ENCODE data around the gene OSBP2.

Gene OSBP2

DNA sequence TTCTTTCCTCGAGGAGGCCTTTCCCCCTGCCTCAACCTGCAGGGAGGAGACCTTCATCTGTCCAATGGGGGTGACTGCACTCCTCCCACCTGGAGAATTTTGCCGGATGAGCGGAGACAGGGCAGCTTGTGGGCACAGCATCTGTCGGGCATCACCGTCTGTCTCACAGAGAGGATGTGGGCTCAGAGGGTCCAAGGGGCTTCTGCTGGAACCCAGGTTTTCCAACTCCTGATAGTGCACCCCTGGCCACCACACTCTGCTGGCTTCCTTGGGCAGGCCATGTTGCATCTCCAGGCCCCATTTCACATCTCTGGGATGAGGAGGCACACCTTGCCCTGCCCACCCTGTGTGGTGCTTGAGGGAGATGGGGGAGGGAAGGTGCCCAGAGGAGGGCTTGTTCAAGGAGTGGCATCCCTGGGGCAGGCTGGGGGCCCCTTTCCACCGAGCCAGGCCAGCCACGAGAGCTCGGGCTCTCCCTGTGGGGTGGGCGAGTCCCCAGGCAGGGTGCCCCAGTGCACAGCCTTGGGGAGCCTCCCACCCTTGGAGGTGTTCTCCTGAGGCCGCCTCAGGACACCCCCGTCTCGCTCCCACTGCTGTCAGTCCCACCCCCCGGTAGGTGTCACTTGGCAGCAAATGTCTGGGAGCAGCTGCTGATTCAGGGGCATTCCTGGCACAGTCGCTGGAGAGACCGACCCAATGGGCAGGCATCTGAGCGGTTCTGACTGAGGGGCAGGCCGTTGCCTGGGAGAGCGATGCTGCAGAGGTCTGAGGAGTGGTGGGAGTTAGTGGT is 189.7 kb downstream of the OSBP2 start:
- peak; percentile 11 for DNase-seq

DNA sequence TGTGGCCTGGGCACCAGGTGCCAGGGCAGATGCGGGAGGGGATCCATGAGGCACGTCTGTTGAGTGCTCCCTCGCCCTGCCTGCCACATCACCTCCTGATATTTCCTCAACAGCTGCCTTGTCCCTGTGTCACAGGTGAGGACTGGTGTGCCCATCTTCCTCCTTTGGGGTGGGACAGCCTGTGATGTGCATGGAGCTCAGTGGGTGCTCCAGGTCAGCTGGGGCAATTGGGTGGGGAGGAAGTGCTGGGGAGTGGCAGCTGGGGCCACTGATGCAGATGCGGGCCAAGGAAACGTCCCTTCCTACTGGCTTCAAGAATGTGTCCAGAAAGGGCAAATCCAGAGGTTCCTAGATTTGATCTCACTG is 190.3 kb downstream of the OSBP2 start:
- DNase-seq: no peak

DNA sequence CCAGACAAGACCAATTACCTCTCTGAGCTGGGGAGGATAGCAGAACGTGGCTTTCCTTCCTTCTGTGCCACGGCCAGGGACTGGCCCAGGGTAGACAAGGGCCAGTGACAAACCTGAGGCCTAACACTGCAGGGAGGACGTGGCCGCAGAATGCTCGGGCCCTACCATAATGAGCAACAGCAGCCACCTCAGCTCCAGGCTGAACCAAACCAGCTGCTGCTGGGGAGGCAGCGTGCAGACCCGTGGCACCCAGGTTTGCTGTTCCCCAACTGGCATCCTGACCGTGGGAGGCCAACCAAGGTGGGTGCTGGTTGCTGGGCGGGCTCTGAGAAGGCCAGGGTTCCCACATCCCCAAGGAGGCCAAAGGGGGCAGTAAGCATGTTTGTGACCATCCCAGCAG is 190.9 kb downstream of the OSBP2 start:
- no peak for DNase-seq

- no peak for DNase-seq
Observed at GRCh38 chr22:30887453-30887852, 192.8 kb downstream of the OSBP2 start.

GRCh38 chr22:30887861-30888260 is 193.2 kb downstream of the OSBP2 start:
- no peak for DNase-seq

DNA sequence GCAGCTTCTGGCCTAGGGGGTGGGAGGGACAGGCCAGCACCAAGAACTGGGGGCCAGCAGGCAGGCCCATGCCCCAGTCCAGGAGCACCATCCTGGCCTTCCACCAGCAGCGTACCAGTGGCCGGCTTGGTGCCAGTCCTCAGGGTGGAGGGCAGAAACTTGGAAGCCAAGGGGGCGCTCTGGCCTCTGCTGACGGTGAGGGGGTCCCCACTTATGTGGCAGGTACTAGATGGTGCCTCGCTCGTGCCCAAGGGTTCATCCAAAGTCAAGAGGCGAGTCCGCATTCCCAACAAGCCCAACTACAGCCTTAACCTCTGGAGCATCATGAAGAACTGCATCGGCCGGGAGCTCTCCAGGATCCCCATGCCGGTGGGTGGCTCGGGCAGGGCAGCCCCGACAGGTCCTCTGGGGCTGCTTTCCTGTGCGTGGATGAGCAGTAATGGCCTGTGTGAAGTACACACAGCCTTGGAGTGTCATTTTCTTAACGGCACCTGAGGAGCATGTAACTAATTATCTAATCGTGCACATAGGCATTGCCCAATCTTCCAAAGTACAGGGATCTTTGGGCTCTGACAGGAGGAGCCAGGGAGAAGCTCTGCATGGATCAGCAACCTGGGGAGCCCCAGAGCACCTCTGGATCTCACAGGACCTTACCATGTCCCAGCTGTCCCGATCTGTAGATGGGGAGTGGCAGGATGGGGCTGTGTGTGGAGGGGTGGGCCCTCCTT is 194.8 kb downstream of the OSBP2 start:
- DNase-seq: no peak

DNA sequence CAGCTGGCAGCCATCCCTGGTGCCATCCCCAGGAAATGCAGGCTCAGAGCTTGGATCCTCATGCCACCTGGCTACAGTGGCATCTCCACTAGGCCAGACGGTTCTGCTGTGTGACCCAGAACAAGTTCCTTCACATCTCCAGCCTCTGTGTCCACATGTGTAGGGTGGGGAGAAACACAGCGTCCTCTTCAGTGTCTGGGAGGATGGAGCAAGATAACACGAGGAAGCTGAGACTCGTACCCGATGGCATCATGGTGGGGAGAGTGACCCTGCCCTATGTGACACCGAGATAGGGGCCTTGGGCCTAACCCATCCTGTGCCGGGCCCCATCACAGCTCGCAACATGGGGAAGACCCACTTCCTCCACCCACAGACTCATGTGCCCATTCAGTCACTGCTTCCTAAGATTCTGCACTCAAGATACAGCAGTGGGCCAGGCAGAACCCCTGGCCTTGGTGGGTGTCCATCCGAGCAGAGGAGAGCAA is 195.4 kb downstream of the OSBP2 start:
- no peak for DNase-seq

GRCh38 chr22:30890686-30891442 is 196.2 kb downstream of the OSBP2 start:
- no peak for DNase-seq

DNA sequence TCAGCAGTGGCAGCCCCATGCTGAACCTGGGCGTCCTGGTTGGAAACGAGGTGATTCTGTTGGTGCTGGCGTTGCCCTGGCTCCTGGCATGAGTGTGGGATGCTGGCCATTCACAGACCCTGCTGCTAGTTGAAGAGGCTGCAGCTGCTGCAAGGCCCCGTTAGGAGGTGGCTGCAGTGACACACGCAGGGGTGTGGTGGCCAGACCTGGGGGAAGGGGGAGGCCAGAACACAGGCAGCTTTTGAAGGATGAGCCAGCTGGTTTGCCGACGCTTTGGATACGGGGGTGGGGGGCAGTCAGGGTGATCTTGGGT is 196.7 kb downstream of the OSBP2 start:
- DNase-seq: no peak

DNA sequence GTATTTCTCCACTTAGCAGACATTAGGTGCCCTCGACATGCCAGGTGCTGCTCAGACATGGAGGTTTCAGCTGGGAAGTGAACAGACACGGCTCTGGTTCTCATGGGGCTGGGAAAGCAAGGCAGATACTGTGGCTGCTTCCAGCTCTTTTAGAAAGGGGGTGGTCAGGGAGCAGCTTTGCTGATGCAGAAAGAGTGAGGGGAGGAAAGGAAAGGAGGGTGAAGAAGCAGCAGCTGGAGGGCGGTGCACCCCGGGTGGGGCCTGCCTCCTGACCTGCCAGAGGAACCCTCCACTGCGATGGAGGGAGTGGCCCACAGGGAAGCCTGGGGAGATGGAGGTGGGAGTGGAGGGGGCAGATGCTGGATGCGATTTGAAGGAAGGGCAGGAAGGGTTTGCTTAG is 197.1 kb downstream of the OSBP2 start:
- DNase-seq: no peak

GRCh38 chr22:30892286-30892685 is 197.6 kb downstream of the OSBP2 start:
- DNase-seq: no peak

DNA sequence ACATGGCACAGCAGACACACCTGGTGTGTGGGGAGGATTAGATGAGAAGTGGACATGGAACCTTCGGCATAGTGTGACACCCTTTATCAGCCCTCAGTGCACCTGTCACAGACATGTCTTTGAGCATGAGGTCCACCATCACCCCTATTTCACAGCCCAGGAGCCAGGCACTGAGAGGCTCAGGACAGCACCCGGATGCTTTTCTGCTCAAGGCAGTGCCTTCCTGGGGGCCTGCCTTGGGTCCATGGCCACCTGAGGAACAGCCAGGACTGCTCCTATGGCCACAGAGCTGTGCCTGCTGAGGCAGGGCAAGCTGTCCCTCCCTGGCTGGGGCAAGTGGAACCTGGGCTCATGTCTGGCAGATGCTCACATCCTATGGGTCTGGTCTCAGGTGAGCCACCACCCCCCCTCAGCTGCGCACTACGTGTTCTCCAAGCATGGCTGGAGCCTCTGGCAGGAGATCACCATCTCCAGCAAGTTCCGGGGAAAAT is 198.1 kb downstream of the OSBP2 start:
- DNase-seq: no peak

GRCh38 chr22:30893434-30894370 is 199.0 kb downstream of the OSBP2 start:
- no peak for DNase-seq

DNA sequence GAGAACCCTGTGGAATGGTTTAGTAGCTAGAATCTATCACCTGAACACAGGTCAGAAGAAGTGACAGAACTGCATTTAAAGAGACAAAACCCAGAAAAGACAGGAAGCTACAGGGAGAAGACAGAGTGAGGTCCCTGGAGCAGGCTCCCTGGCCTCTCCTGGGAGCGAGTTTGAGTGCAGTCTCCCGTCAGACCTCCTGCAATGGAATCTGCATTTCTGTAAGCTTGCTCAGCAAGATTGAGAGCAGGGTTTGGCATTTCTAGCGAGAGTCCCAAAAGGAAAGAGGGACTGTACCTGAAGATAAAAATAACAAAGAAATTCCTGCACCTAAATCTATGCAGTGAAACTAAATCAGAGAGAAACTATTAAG is 199.7 kb downstream of the OSBP2 start:
- DNase-seq: no peak

GRCh38 chr22:30902496-30903357 is 208.1 kb downstream of the OSBP2 start:
- no peak for DNase-seq

DNA sequence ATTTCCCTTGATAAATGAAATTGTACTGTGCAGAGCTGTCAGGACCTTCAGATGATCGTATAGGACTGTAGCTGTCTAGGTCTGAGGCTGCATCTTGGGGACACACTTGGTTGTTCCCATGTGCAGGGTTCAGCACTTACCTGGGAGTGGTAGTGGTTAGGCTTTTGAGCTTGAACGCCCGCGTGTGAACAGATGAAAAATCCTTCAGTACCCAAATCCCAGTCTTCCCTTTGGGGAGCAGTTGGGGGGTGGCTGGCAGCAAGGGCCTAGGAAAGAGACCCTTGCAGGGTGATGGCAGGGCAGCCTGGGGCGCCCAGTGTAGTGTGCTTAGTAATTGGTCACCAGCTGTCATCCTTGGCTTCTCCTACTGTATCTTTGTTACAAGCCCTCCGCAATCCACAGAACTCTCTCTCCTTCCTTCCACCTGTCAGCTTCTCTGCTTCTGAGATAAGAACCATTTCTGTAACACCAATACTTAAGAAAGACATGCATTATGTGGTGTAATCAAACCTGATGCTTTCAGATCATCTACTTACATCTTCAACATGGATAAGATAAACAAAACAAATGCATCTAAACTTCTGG is 209.3 kb downstream of the OSBP2 start:
- DNase-seq: no peak

- no peak for DNase-seq
Observed at GRCh38 chr22:30905696-30906341, 211.1 kb downstream of the OSBP2 start.

- DNase-seq: no peak
Observed at GRCh38 chr22:30906411-30906810, 211.7 kb downstream of the OSBP2 start.

DNA sequence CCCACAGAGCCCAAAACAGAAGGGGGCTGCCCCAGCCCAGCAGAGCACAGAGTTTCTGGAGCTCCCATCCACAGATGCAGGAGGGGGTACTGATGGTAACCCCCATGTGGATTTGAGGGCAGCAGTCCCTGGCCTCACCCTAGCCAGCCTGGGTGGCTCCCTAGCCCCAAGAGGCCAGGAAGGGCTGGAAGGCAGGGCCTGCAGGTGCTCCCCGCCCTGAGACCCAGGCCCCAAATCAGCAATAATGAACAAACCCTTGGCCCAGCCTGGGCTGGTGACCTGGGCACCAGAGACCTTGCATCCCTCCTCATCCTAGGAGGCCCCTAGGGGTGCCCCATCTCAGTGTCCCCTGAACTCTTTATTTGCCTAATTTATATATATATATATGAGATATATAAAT is 212.3 kb downstream of the OSBP2 start:
- no peak for DNase-seq

DNA sequence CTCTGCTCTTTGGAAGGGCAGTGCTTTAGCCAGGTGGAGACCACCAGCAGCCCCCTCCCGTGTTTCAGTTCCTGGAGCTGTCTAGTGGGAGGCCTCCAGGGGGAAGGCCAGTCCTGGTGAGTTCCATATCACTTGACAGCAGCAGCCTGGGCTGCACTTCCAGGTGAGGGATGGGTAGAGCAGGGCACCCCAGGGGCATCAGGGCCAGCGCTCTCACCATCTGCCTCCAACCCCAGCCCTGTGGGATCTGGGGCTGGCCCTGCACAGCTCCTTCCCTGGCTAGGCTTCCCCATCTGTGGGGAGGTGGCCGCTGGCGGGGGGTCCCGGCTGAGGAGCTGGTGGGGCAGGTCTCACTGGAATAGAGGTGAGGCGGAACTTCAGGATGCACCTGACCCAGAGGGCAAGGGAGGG is 213.4 kb downstream of the OSBP2 start:
- no peak for DNase-seq

GRCh38 chr22:30909306-30909705 is 214.6 kb downstream of the OSBP2 start:
- DNase-seq: no peak

Data from NCI-H1694 treated with DMSO at 0.1 percent for 48 hours (cell line).